Neural progenitor cell (in vitro differentiated cells): ENCODE results near the gene SLC22A5.

Experiments used
- EZH2 ChIP-seq: fragments of 200-600 bp; sonication (generic); IDR thresholded peaks from 2 replicates; pipeline ENCODE4 v1.6.1; 2017; ENCODE audit warnings: antibody characterized with exemption, mild to moderate bottlenecking, moderate library complexity
- TF ChIP-seq, protein P1 (sequence below): fragments of 200-600 bp; sonication (generic); IDR thresholded peaks from 2 replicates; pipeline ENCODE4 v1.5.1; 2017; ENCODE audit warnings: antibody characterized with exemption, mild to moderate bottlenecking

DNA sequence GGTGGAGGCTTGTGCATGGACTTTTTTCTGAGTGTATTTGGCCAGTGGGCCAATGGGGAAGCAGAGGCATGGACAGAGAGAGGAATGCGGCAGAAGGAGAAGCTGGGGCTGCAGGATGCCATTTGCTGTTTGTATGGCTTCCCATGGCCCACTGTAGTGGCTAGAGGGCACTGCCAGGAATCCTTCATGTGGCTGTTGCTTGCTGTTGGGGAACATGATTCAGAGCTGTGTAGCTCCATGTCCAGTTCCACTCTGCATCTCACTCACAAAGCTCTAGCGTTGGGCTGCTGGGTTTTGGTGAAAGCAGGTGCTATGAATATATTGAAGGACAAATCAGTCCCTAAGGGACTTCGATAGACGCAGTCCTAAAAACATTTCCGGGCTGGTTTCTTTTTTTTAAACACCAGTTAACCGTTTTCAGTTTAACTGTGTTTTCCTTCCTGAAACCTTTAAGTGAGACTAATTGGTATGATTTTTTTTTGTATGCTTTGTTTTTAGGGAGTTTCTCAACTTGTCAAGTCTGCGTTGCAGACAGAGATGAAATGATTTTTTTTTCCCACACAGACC lies 51.3 kb downstream of the SLC22A5 start:
- TF ChIP-seq EZH2 = no peak
- TF ChIP-seq, protein P1, sequence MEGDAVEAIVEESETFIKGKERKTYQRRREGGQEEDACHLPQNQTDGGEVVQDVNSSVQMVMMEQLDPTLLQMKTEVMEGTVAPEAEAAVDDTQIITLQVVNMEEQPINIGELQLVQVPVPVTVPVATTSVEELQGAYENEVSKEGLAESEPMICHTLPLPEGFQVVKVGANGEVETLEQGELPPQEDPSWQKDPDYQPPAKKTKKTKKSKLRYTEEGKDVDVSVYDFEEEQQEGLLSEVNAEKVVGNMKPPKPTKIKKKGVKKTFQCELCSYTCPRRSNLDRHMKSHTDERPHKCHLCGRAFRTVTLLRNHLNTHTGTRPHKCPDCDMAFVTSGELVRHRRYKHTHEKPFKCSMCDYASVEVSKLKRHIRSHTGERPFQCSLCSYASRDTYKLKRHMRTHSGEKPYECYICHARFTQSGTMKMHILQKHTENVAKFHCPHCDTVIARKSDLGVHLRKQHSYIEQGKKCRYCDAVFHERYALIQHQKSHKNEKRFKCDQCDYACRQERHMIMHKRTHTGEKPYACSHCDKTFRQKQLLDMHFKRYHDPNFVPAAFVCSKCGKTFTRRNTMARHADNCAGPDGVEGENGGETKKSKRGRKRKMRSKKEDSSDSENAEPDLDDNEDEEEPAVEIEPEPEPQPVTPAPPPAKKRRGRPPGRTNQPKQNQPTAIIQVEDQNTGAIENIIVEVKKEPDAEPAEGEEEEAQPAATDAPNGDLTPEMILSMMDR = no peak
